ENCODE measurements around the gene EBI3. TPM values are rescaled to one million over a fixed set of nuclear protein-coding genes. Genes with fewer than 3 reads are reported as not detected.

The EBI3 gene
- polyA plus RNA-seq, 1 donor from 2014 or later: not detected

GRCh38 chr19:4267101-4267900, 38.0 kb downstream of the EBI3 start:
- no peak overlapping the region for H3K4me3 ChIP-seq (ENCODE audit: low read length)
- no peaks in the 10 kb centered on the region for H3K36me3 ChIP-seq (ENCODE audit: insufficient read depth, low read length)
- no peaks in the 10 kb centered on the region for H3F3A ChIP-seq (ENCODE audit: insufficient read depth, low read length, poor library complexity, severe bottlenecking)
- H3K4me2 ChIP-seq (ENCODE audit: low read length): no peak overlapping the region
- no peak overlapping the region for H2AFZ ChIP-seq (ENCODE audit: low read depth, low read length)
- no peaks in the 10 kb centered on the region for H3K27me3 ChIP-seq (ENCODE audit: insufficient read depth, low read depth, low read length)
- no peak overlapping the region for H3K27ac ChIP-seq (ENCODE audit: low read length)
- H3K9me3 ChIP-seq (ENCODE audit: low read length): no peaks in the 10 kb centered on the region
- no peaks in the 10 kb centered on the region for H3K79me2 ChIP-seq (replicated peaks; ENCODE audit: insufficient read depth, low read length)
- no peaks in the 10 kb centered on the region for H3K9me2 ChIP-seq (ENCODE audit: insufficient read depth, low read length)
- TF ChIP-seq EZH2 (IDR thresholded peaks at IDR 0.05; ENCODE audit: borderline replicate concordance, insufficient read depth, low read length, poor library complexity, severe bottlenecking): no peak
- no peak for TF ChIP-seq REST (IDR thresholded peaks at IDR 0.05; ENCODE audit: borderline replicate concordance)
- peak; percentile 83 for TF ChIP-seq RAD21 (conservative IDR thresholded peaks at IDR 0.05)
- TF ChIP-seq EP300 (conservative IDR thresholded peaks at IDR 0.05; ENCODE audit: poor library complexity, severe bottlenecking): no peak
- TF ChIP-seq TAF1 (IDR thresholded peaks at IDR 0.05; ENCODE audit: low read depth): no peak
- peak; percentile 69 for TF ChIP-seq SMC3 (conservative IDR thresholded peaks at IDR 0.05; ENCODE audit: poor library complexity)
- peak; percentile 82 for TF ChIP-seq CTCF (IDR thresholded peaks at IDR 0.05; ENCODE audit: poor library complexity, severe bottlenecking)
- no peak for TF ChIP-seq POLR2AphosphoS5 (IDR thresholded peaks at IDR 0.05)
- peak; percentile 24 for TF ChIP-seq MXI1 (conservative IDR thresholded peaks at IDR 0.05; ENCODE audit: poor library complexity, severe bottlenecking)
- no peaks in the 10 kb centered on the region for H4K20me1 ChIP-seq (ENCODE audit: insufficient read depth)
- no peak overlapping the region for H3K9ac ChIP-seq (ENCODE audit: low read length)

DNA sequence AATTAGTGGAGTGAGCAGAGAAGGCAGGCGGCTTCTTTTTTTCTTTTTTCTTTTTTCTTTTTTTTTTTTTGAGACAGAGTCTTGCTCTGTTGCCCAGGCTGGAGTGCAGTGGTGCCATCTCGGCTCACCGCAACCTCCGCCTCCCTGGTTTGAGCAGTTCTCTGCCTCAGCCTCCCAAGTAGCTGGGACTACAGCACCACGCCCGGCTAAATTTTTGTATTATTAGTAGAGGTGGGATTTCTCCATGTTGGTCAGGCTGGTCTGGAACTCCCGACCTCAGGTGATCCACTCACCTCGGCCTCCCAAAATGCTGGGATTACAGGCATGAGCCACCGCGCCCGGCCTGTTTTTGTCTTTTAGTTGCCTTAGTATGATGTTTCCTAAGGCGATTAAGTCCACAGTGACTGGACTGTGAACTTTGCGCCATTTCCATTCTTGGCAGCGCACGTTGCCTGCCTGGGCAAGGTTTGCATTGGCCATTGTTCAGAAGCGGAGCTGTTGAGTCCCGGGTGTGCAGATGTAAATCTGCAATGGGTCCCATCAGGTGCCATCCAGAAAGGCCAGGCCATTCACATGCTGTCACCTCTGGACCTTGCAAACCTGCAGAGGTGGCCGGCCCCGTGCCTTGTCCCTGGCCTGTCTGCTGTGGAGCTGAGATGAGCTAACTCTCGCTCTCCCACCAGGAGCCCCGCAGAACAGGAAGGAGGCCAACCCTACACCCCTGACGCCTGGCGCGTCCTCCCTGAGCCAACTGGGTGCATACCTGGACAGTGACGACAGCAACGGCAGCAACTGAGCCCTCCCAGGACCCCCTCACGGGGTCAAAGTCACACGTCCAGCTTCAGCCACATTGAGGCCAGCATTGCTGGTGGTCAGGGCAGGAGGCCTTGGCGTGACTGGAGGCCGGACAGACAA, 38.8 kb downstream of the EBI3 start:
- Histone ChIP-seq H3K9me3 (ENCODE audit: low read length) (no peaks in the 10 kb centered on the region), H3K4me3 (ENCODE audit: low read length) (no peak overlapping the region), H3K27me3 (ENCODE audit: insufficient read depth, low read depth, low read length) (no peaks in the 10 kb centered on the region), H3F3A (ENCODE audit: insufficient read depth, low read length, poor library complexity, severe bottlenecking) (no peaks in the 10 kb centered on the region), H3K9ac (ENCODE audit: low read length) (no peak overlapping the region), H4K20me1 (ENCODE audit: insufficient read depth) (no peaks in the 10 kb centered on the region), H3K79me2 (replicated peaks; ENCODE audit: insufficient read depth, low read length) (no peaks in the 10 kb centered on the region), H3K36me3 (ENCODE audit: insufficient read depth, low read length) (no peaks in the 10 kb centered on the region), H3K9me2 (ENCODE audit: insufficient read depth, low read length) (no peaks in the 10 kb centered on the region), H2AFZ (ENCODE audit: low read depth, low read length) (no peak overlapping the region), H3K4me2 (ENCODE audit: low read length) (no peak overlapping the region), H3K27ac (ENCODE audit: low read length) (no peak overlapping the region)
- peak; percentile 8 for TF ChIP-seq SMC3 (conservative IDR thresholded peaks at IDR 0.05; ENCODE audit: poor library complexity)
- no peak for TF ChIP-seq CTCF (IDR thresholded peaks at IDR 0.05; ENCODE audit: poor library complexity, severe bottlenecking)

Data from neural cell (in vitro differentiated cells).